AG08396 (cell line): ENCODE results near the gene TMEM198.

Experiments used
- DNase-seq: peaks from one replicate; pipeline ENCODE4 v3.0.0; 2012; ENCODE audit warnings: low spot score, mixed read lengths

The TMEM198 gene

GRCh38 chr2:219545295-219545942 lies 1.6 kb downstream of the TMEM198 start:
- no peak for DNase-seq

GRCh38 chr2:219545943-219546352 lies 2.1 kb downstream of the TMEM198 start:
- no peak for DNase-seq

- no peak for DNase-seq
Measured at GRCh38 chr2:219547621-219548020, 3.8 kb downstream of the TMEM198 start.

- DNase-seq = no peak
Measured at GRCh38 chr2:219548990-219549389, 5.2 kb downstream of the TMEM198 start.

- no peak for DNase-seq
Measured at GRCh38 chr2:219549619-219550018, 5.8 kb downstream of the TMEM198 start.

GRCh38 chr2:219551441-219552381 lies 7.9 kb downstream of the TMEM198 start:
- peak; percentile 61 for DNase-seq

- DNase-seq = peak; percentile 97
Measured at GRCh38 chr2:219552382-219553167, 8.7 kb downstream of the TMEM198 start.

GRCh38 chr2:219553168-219553417 lies 9.3 kb downstream of the TMEM198 start:
- no peak for DNase-seq

GRCh38 chr2:219553463-219553963 lies 9.7 kb downstream of the TMEM198 start:
- DNase-seq = no peak

GRCh38 chr2:219554350-219554749 lies 10.5 kb downstream of the TMEM198 start:
- no peak for DNase-seq

- DNase-seq = no peak
Measured at GRCh38 chr2:219555956-219556355, 12.1 kb downstream of the TMEM198 start.

GRCh38 chr2:219556413-219556812 lies 12.6 kb downstream of the TMEM198 start:
- DNase-seq = no peak

GRCh38 chr2:219557320-219557719 lies 13.5 kb downstream of the TMEM198 start:
- no peak for DNase-seq

- no peak for DNase-seq
Measured at GRCh38 chr2:219557791-219558785, 14.3 kb downstream of the TMEM198 start.

GRCh38 chr2:219559156-219559915 lies 15.5 kb downstream of the TMEM198 start:
- DNase-seq = no peak

GRCh38 chr2:219560037-219560892 lies 16.4 kb downstream of the TMEM198 start:
- DNase-seq = peak; percentile 62

- DNase-seq = no peak
Measured at GRCh38 chr2:219560893-219561178, 17.0 kb downstream of the TMEM198 start.

GRCh38 chr2:219561179-219562048 lies 17.6 kb downstream of the TMEM198 start:
- DNase-seq = no peak
